ENCODE results near the gene C3orf52.
A peak's percentile ranks its signal among the peaks of the same experiment; 100 is the strongest.

The C3orf52 gene

GRCh38 chr3:112117415-112117814, 31.2 kb downstream of the C3orf52 start:
- peaks cover 4 to 7% of the 10 kb centered on the region in 2 donors for H3K36me3 Mint-ChIP-seq
- no peaks in the 10 kb centered on the region for H3K27me3 Mint-ChIP-seq
- DNase-seq = no peak
- H3K4me1 Mint-ChIP-seq = peaks cover 72 to 92% of the 10 kb centered on the region in 2 donors
- H3K27ac Mint-ChIP-seq = peak overlapping the region; percentile 66
- no peak for ATAC-seq (replicated peaks)
- peaks cover 0 to 1% of the 10 kb centered on the region in 2 donors for H3K9me3 Mint-ChIP-seq
- H3K4me3 Mint-ChIP-seq = peak overlapping the region in 1 of 2 donors; percentile 42

GRCh38 chr3:112117841-112118571, 31.8 kb downstream of the C3orf52 start:
- peaks cover 0 to 1% of the 10 kb centered on the region in 2 donors for H3K9me3 Mint-ChIP-seq
- peak overlapping the region; percentile 11 to 50 for H3K4me3 Mint-ChIP-seq
- H3K27me3 Mint-ChIP-seq = no peaks in the 10 kb centered on the region
- H3K36me3 Mint-ChIP-seq = peaks cover 7% of the 10 kb centered on the region in 2 donors
- ATAC-seq (replicated peaks) = peak; percentile 62 to 64
- peak overlapping the region; percentile 92 for H3K27ac Mint-ChIP-seq
- H3K4me1 Mint-ChIP-seq = peaks cover 71 to 92% of the 10 kb centered on the region in 2 donors
- DNase-seq = peak; percentile 74

DNA sequence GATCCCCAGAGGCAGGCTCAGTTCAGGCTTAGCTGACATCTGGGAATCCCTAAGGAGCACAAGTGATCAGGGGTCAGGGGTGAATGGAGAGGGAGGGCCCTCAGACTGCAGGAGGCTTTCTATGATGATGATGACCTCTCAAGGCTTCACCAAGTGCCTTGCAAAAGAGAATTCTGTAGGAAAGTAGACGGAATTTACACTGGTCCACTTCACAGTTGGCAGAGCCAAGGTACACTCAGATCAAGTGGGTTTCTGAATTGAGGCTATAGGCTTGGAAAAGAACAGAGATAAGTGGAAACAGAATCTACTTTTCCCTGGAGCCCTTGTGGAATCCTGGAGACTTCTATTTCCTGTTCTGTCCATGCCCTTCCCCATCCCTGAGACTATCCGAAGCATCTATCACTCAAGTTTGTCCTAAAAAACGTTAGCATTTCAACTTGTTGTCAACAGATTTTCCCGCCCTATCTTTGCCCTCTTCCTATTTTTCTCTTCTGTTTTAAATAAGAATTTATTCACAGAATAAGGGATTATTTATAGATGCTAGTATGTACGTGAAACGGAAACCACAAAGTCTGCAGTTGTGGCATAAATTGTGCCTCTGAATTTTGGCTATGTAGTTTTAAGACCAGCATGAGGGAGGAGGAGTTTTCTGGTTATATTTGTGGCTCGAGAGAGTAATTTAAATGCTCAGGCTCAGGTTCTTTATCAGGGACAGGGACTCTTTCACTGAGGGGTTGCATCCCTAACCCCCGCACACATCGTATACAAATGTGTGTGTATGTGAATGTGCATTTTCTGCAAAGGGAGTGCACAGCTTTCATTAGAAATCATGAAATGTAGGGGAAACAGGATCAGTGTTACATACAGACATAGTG, 34.0 kb downstream of the C3orf52 start:
- no peak for DNase-seq
- peak; percentile 38 to 45 for ATAC-seq (replicated peaks)
- Mint-ChIP-seq H3K36me3 (peaks cover 9 to 22% of the 10 kb centered on the region in 2 donors), H3K4me3 (peak overlapping the region; percentile 37 to 55), H3K4me1 (peaks cover 69 to 94% of the 10 kb centered on the region in 2 donors), H3K27me3 (no peaks in the 10 kb centered on the region), H3K27ac (peak overlapping the region; percentile 92), H3K9me3 (peaks cover 0 to 1% of the 10 kb centered on the region in 2 donors)

DNA sequence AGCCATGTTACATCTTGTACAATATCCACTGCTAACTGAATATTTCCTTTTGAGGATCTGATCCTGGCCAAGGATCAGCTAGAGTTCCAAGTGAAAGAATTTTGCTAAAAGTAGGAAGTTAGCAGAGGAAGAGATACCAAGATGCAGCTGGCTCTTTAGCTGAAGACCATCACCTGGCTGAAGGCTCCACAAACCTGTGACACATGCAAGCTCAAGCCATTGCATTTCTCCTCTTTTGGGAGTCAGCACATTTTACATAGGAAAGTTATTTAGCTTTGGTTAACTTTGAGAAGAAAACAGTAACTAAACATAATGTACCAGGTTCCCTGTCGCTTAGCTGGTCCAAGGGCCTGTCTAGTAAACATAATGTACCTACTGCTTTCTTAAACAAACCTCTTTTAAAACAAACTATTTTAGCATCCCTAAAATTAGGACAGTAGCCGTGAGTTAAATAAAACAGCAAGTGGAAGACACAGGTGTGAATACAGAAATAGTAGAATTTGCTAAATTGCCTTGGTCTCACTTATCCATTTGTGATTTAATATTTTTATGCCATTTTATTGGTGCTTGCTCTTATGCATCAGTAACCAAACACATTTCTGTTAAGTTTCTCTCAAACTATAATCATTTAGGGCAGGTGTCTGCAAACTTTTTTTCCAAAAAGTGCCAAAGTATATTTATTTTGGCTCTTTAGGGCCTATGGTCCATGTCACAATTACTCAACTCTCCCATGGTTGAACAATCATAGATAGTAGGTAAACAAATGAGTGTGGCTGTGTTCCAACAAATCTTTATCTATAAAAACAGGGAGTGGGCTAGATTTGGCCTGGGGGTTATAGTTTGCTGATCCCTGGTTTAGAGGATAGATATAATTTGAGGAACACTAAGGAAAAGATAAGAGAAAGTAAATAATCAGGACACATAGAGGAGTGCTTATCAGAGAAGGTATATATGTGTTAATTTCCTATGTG, 35.7 kb downstream of the C3orf52 start:
- Mint-ChIP-seq H3K4me3 (no peak overlapping the region), H3K9me3 (peaks cover 0 to 1% of the 10 kb centered on the region in 2 donors), H3K36me3 (peaks cover 10 to 35% of the 10 kb centered on the region in 2 donors), H3K4me1 (peaks cover 73 to 94% of the 10 kb centered on the region in 2 donors), H3K27me3 (no peaks in the 10 kb centered on the region), H3K27ac (peak overlapping the region; percentile 82)
- DNase-seq (no peak), ATAC-seq (replicated peaks) (no peak)

GRCh38 chr3:112122870-112123269, 36.7 kb downstream of the C3orf52 start:
- no peak for DNase-seq
- Mint-ChIP-seq H3K4me3 (no peak overlapping the region), H3K27ac (peak overlapping the region; percentile 62), H3K36me3 (peaks cover 10 to 35% of the 10 kb centered on the region in 2 donors), H3K9me3 (peaks cover 0 to 1% of the 10 kb centered on the region in 2 donors), H3K4me1 (peaks cover 69 to 94% of the 10 kb centered on the region in 2 donors), H3K27me3 (no peaks in the 10 kb centered on the region)
- ATAC-seq (replicated peaks) = no peak

DNA sequence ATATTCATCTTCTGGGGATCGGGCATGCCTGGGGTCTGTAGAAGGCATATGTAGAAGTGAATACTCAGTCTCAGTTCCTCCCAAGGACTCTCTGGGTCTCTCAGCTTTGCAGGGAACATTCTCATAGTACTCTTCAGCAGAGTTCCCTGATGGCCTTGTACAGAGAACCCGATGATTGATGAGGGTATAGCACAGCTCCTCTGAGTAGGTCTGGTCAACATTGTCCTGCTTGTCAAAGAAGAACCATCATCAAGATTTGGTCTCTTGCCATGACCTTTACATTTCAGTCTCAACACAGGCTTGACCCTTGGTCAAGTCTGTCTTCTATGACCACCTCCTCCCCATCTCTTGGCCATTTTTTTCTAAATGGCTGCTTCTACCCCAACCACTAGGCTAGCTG, 37.4 kb downstream of the C3orf52 start:
- peaks cover 10 to 35% of the 10 kb centered on the region in 2 donors for H3K36me3 Mint-ChIP-seq
- H3K27ac Mint-ChIP-seq = no peak overlapping the region
- H3K4me1 Mint-ChIP-seq = peaks cover 69 to 94% of the 10 kb centered on the region in 2 donors

GRCh38 chr3:112124907-112125607, 38.9 kb downstream of the C3orf52 start:
- peaks cover 6 to 31% of the 10 kb centered on the region in 2 donors for H3K36me3 Mint-ChIP-seq
- H3K27ac Mint-ChIP-seq = peak overlapping the region; percentile 63
- ATAC-seq (replicated peaks) (no peak), DNase-seq (no peak)
- H3K4me1 Mint-ChIP-seq = peaks cover 68 to 94% of the 10 kb centered on the region in 2 donors
- H3K27me3 Mint-ChIP-seq = no peaks in the 10 kb centered on the region
- H3K4me3 Mint-ChIP-seq = peak overlapping the region in 1 of 2 donors; percentile 50
- H3K9me3 Mint-ChIP-seq = no peaks in the 10 kb centered on the region

More for the DNA sequence above, 37.4 kb downstream of the C3orf52 start:
- peak; percentile 41 to 50 for ATAC-seq (replicated peaks)
- Mint-ChIP-seq H3K27me3 (no peaks in the 10 kb centered on the region), H3K4me3 (no peak overlapping the region), H3K9me3 (peaks cover 0 to 1% of the 10 kb centered on the region in 2 donors)
- no peak for DNase-seq

- no peaks in the 10 kb centered on the region for H3K9me3 Mint-ChIP-seq
- H3K36me3 Mint-ChIP-seq = peaks cover 10 to 36% of the 10 kb centered on the region in 2 donors
- H3K27me3 Mint-ChIP-seq = no peaks in the 10 kb centered on the region
- H3K27ac Mint-ChIP-seq = peak overlapping the region; percentile 90
- no peak for ATAC-seq (replicated peaks)
- DNase-seq = no peak
- H3K4me3 Mint-ChIP-seq = peak overlapping the region; percentile 7 to 46
- peaks cover 70 to 95% of the 10 kb centered on the region in 2 donors for H3K4me1 Mint-ChIP-seq
Observed at GRCh38 chr3:112126511-112126911, 40.3 kb downstream of the C3orf52 start.

DNA sequence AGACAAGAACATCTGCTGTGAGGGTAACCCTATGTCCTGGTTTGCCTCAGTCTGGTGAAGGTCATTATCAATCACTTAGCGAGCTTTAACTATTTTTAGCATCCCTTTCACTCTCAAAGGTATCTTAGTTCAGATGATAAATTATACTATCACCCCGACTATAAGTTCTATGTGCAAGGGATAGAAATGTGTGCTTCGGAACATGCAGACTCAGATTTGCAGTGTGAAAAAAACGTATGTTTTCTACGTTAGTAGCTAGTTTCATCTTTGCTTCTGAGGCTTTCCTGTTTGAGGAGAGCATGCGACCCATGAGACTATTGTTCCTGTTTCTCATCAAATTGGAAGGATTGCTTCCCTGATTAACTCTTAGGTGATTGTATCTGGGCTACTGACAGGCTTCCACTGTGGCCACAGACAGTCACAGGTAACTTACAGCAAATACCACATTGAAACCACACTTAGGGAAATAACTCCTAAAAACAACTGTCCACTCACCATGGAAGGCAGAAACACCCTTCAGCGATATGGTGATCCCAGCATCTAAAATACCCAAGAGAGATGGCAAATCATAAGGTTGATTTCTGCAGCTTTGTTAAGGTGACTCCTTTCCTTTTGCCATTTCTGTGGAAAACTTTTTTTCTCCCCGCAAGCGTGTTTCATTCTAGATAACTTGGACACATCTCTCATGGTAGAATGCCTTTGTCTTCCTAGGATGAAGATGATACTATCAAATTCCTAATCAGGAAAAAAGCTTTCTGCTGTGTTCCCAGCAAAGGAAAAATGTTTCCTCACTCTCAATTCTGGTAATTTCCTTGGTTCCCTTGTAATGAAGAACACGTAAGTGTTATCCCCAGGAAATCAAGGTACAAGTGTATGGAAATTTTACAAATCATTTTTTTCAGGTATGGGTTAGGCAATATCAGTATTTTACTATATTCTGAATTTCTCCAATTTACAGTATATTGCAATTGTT, 41.6 kb downstream of the C3orf52 start:
- DNase-seq = no peak
- no peaks in the 10 kb centered on the region for H3K27me3 Mint-ChIP-seq
- peaks cover 67 to 92% of the 10 kb centered on the region in 2 donors for H3K4me1 Mint-ChIP-seq
- H3K9me3 Mint-ChIP-seq = no peaks in the 10 kb centered on the region
- peak; percentile 19 to 22 for ATAC-seq (replicated peaks)
- peaks cover 10 to 34% of the 10 kb centered on the region in 2 donors for H3K36me3 Mint-ChIP-seq
- H3K27ac Mint-ChIP-seq = peak overlapping the region; percentile 69
- peak overlapping the region; percentile 10 to 50 for H3K4me3 Mint-ChIP-seq

GRCh38 chr3:112128843-112129727, 42.9 kb downstream of the C3orf52 start:
- peaks cover 66 to 92% of the 10 kb centered on the region in 2 donors for H3K4me1 Mint-ChIP-seq

GRCh38 chr3:112129925-112130637, 43.9 kb downstream of the C3orf52 start:
- Mint-ChIP-seq H3K27ac (peak overlapping the region; percentile 63), H3K9me3 (no peaks in the 10 kb centered on the region), H3K4me3 (peak overlapping the region in 1 of 2 donors; percentile 49), H3K4me1 (peaks cover 71 to 97% of the 10 kb centered on the region in 2 donors), H3K36me3 (peaks cover 7 to 19% of the 10 kb centered on the region in 2 donors), H3K27me3 (no peaks in the 10 kb centered on the region)
- ATAC-seq (replicated peaks) = no peak
- DNase-seq = no peak

More at GRCh38 chr3:112128843-112129727, 42.9 kb downstream of the C3orf52 start:
- Mint-ChIP-seq H3K27ac (peak overlapping the region; percentile 63), H3K36me3 (peaks cover 7 to 25% of the 10 kb centered on the region in 2 donors), H3K4me3 (peak overlapping the region; percentile 8 to 19), H3K27me3 (no peaks in the 10 kb centered on the region), H3K9me3 (no peaks in the 10 kb centered on the region)
- DNase-seq (peak; percentile 58), ATAC-seq (replicated peaks) (peak; percentile 71 to 72)

Data from stimulated activated naive B cell treated with anti-CD40 and anti-IgM and Interleukin-4, amounts not matched to agents 10 μg/mL and 1 μg/mL and 100 μg/mL, for 72 hours (primary cell).